BE2C (cell line): ENCODE measurements around the gene HARBI1.

ENCODE experiments used
- DNase-seq: peaks from one replicate; pipeline ENCODE4 v3.0.0-alpha.2; 2020
- H3K27me3 ChIP-seq: fragments of 250-450 bp; sonication (Bioruptor Pico); 2 replicates; pipeline ENCODE4 v1.5.1; 2020; ENCODE audit warnings: mild to moderate bottlenecking
- H3K36me3 ChIP-seq: fragments of 250-450 bp; sonication (Bioruptor Pico); 2 replicates; pipeline ENCODE4 v1.5.1; 2020; ENCODE audit warnings: mild to moderate bottlenecking
- H3K4me1 ChIP-seq: fragments of 250-450 bp; sonication (Bioruptor Pico); 2 replicates; pipeline ENCODE4 v1.5.1; 2020
- H3K4me3 ChIP-seq: 2 replicates; pipeline ENCODE4 v1.5.1; 2011; ENCODE audit warnings: low read depth, low read length
- H3K9me3 ChIP-seq: fragments of 250-450 bp; sonication (Bioruptor Pico); 2 replicates; pipeline ENCODE4 v1.5.1; 2020
- TF ChIP-seq, protein P1 (sequence below): IDR thresholded peaks from 2 replicates; pipeline ENCODE4 v1.5.1; 2012; ENCODE audit warnings: mild to moderate bottlenecking, low read depth, low read length

Gene HARBI1

DNA sequence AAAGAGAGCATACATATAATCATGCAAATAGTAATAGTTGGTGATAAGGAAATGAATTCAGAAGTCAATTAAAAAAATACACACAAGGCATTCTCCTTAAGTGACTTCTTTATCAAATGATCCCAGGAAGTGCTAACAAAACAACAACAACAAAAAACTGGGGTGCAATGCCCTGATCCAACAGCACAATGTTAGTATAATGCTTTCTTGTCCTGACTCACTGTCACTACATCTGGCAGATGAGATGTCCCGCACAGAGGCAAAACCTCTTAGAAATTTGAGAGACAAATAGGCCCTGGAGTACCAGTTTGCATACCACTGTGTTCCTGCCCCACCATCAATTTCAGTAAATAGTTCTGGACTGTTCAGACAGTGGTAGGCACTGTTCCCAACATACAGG, 12.2 kb downstream of the HARBI1 start:
- Histone ChIP-seq H3K9me3 (no peaks in the 10 kb centered on the region), H3K4me1 (no peaks in the 10 kb centered on the region), H3K4me3 (no peak overlapping the region), H3K27me3 (no peaks in the 10 kb centered on the region), H3K36me3 (no peaks in the 10 kb centered on the region)
- DNase-seq: no peak
- TF ChIP-seq, protein P1, sequence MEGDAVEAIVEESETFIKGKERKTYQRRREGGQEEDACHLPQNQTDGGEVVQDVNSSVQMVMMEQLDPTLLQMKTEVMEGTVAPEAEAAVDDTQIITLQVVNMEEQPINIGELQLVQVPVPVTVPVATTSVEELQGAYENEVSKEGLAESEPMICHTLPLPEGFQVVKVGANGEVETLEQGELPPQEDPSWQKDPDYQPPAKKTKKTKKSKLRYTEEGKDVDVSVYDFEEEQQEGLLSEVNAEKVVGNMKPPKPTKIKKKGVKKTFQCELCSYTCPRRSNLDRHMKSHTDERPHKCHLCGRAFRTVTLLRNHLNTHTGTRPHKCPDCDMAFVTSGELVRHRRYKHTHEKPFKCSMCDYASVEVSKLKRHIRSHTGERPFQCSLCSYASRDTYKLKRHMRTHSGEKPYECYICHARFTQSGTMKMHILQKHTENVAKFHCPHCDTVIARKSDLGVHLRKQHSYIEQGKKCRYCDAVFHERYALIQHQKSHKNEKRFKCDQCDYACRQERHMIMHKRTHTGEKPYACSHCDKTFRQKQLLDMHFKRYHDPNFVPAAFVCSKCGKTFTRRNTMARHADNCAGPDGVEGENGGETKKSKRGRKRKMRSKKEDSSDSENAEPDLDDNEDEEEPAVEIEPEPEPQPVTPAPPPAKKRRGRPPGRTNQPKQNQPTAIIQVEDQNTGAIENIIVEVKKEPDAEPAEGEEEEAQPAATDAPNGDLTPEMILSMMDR: no peak

- no peaks in the 10 kb centered on the region for H3K36me3 ChIP-seq
- TF ChIP-seq, protein P1: no peak
- H3K4me3 ChIP-seq: no peak overlapping the region
- no peak for DNase-seq
- H3K9me3 ChIP-seq: no peaks in the 10 kb centered on the region
- no peaks in the 10 kb centered on the region for H3K27me3 ChIP-seq
- H3K4me1 ChIP-seq: no peaks in the 10 kb centered on the region
These were observed 13.2 kb downstream of the HARBI1 start for GRCh38 chr11:46603704-46604308.

- TF ChIP-seq, protein P1: no peak
- Histone ChIP-seq H3K4me3 (no peak overlapping the region), H3K4me1 (no peaks in the 10 kb centered on the region), H3K9me3 (no peaks in the 10 kb centered on the region), H3K27me3 (no peaks in the 10 kb centered on the region), H3K36me3 (no peaks in the 10 kb centered on the region)
- DNase-seq: no peak
These were observed 15.9 kb downstream of the HARBI1 start for GRCh38 chr11:46601129-46601528.

DNA sequence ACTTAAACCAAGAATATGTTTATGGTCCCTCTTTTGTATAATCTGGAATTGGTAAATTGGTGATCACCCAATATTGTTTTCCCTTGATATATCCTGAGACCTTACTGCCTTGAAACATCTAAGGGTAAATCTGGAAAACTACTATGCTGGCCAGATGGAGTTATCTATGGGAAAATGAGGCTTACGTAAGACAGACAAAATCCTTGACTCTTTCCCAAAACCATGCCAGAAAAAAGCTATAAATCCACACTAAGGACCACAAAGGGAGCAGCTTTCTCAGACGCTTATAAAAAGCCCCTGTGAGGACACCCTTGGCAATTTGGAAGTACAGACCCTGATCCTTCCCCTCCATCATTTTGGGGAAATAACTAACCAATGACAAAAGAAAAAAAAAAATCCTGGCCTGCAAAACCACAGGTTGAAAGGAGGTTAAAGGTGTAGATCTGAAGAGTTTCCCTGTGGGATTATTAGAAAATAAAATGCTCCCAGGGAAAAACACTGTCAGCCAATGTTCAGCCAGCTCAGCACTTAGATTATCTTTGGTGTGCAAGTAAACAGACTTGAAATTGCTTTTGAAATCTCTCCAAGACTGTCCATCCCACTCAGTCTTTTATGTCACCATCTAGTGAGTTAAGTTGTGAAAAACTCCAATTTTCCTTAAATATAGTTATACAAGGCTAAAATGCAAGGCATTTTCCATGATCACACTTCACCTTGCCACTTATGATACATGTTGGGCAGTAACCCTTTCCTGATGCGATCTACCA, 16.6 kb downstream of the HARBI1 start:
- no peak overlapping the region for H3K4me3 ChIP-seq
- TF ChIP-seq, protein P1: no peak
- H3K27me3 ChIP-seq: no peaks in the 10 kb centered on the region
- H3K4me1 ChIP-seq: no peaks in the 10 kb centered on the region
- no peak for DNase-seq
- H3K9me3 ChIP-seq: no peaks in the 10 kb centered on the region
- no peaks in the 10 kb centered on the region for H3K36me3 ChIP-seq

- TF ChIP-seq, protein P1: no peak
- H3K9me3 ChIP-seq: no peaks in the 10 kb centered on the region
- no peak for DNase-seq
- H3K4me1 ChIP-seq: no peaks in the 10 kb centered on the region
- H3K4me3 ChIP-seq: no peak overlapping the region
- H3K27me3 ChIP-seq: no peaks in the 10 kb centered on the region
- H3K36me3 ChIP-seq: no peaks in the 10 kb centered on the region
These were observed 17.5 kb downstream of the HARBI1 start for GRCh38 chr11:46599340-46600193.
